ENCODE results near the gene CRPPA. TPM values are rescaled to one million over a fixed set of nuclear protein-coding genes. Genes with fewer than 3 reads are reported as not detected.

The CRPPA gene
- total and polyA plus RNA-seq, 10 of the 15 experiments (the other 5 are each of a cell fraction or from before 2014, with no cell fraction given): not detected

DNA sequence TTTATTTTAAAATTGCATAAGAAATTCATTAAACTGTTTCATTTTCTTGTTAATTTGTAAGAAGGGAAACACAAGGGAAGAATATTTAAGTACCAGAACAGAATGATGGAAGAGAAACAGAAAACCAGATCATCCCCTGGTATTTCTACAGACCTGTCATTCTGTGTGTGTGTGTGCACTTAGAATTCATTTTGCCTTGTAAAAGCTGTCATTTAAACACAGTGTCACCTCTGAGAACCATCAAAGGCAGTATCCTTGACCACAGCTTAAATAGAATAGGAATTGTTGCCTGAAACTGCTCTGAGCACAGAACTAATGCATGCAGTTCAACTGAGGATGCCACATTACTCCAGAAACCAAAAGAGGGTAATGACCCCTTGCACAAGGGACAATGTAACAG, 6.8 kb upstream of the CRPPA start:
- intact Hi-C loops (cut with micrococcal nuclease; ENCODE audit: unreplicated experiment): no loop called here
- no peak overlapping the region for H3K27ac ChIP-seq (ENCODE audit: control insufficient read depth, insufficient read depth)
- no peak overlapping the region for H2AFZ ChIP-seq (ENCODE audit: control insufficient read depth, low read depth, low read length)
- no peak overlapping the region for H3K9ac ChIP-seq (ENCODE audit: control insufficient read depth, insufficient read depth, low read length)
- in situ Hi-C loops (cut with MboI): no loop called here
- ATAC-seq (no peak), FAIRE-seq (no peak), DNase-seq (ENCODE audit: low read depth, low spot score) (no peak)
- no peaks in the 10 kb centered on the region for H3K27me3 ChIP-seq (replicated peaks in 1 of 2; ENCODE audit: control insufficient read depth in 2 of 2, insufficient read depth in 2 of 2, low read length in 1 of 2)
- no peaks in the 10 kb centered on the region for H3K4me1 ChIP-seq (ENCODE audit: control insufficient read depth, insufficient read depth, low read length)
- H3K36me3 ChIP-seq (ENCODE audit: control insufficient read depth in 2 of 2, insufficient read depth in 2 of 2, low read length in 1 of 2): no peaks in the 10 kb centered on the region
- no peaks in the 10 kb centered on the region for H3K79me2 ChIP-seq (ENCODE audit: control insufficient read depth, insufficient read depth, low read length)
- ChIA-PET POLR2A (no interaction called here), CTCF (no interaction called here), RAD21 (ENCODE audit: unreplicated experiment) (no interaction called here), SMC1A (ENCODE audit: uncharacterized antibody, unreplicated experiment) (interaction anchor here (0.6 kb wide), 1 partner anchor 1335 kb away, joined by 3 read pairs; no protein-coding TSS in a partner anchor)
- no peaks in the 10 kb centered on the region for H3K9me3 ChIP-seq (replicated peaks; ENCODE audit: control insufficient read depth, insufficient read depth, low read length)
- TF ChIP-seq RELB (IDR thresholded peaks at IDR 0.05; ENCODE audit: low read depth) (no peak), FOXK2 (IDR thresholded peaks at IDR 0.05) (no peak), GATAD2B (conservative IDR thresholded peaks at IDR 0.05; ENCODE audit: low read depth) (no peak), ZNF207 (IDR thresholded peaks at IDR 0.05; ENCODE audit: borderline replicate concordance) (no peak), SPI1 (IDR thresholded peaks at IDR 0.05; ENCODE audit: borderline replicate concordance, insufficient read depth, low read depth, low read length) (no peak), ZBTB4 (CRISPR knock-in tag; IDR thresholded peaks at IDR 0.05) (no peak), CHD2 (IDR thresholded peaks at IDR 0.05; ENCODE audit: borderline replicate concordance, low read depth, low read length) (no peak), USF1 (IDR thresholded peaks at IDR 0.05; ENCODE audit: borderline replicate concordance, extremely low read length, insufficient read depth, low read depth, low read length) (no peak), ZBED1 (IDR thresholded peaks at IDR 0.05; ENCODE audit: borderline replicate concordance) (no peak), DPF2 (IDR thresholded peaks at IDR 0.05) (no peak), FOS (IDR thresholded peaks at IDR 0.05; ENCODE audit: borderline replicate concordance, extremely low read depth, insufficient read length) (no peak)
- TF ChIP-seq, protein P1, sequence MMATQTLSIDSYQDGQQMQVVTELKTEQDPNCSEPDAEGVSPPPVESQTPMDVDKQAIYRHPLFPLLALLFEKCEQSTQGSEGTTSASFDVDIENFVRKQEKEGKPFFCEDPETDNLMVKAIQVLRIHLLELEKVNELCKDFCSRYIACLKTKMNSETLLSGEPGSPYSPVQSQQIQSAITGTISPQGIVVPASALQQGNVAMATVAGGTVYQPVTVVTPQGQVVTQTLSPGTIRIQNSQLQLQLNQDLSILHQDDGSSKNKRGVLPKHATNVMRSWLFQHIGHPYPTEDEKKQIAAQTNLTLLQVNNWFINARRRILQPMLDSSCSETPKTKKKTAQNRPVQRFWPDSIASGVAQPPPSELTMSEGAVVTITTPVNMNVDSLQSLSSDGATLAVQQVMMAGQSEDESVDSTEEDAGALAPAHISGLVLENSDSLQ (IDR thresholded peaks at IDR 0.05): no peak
- TF ChIP-seq, protein P2, sequence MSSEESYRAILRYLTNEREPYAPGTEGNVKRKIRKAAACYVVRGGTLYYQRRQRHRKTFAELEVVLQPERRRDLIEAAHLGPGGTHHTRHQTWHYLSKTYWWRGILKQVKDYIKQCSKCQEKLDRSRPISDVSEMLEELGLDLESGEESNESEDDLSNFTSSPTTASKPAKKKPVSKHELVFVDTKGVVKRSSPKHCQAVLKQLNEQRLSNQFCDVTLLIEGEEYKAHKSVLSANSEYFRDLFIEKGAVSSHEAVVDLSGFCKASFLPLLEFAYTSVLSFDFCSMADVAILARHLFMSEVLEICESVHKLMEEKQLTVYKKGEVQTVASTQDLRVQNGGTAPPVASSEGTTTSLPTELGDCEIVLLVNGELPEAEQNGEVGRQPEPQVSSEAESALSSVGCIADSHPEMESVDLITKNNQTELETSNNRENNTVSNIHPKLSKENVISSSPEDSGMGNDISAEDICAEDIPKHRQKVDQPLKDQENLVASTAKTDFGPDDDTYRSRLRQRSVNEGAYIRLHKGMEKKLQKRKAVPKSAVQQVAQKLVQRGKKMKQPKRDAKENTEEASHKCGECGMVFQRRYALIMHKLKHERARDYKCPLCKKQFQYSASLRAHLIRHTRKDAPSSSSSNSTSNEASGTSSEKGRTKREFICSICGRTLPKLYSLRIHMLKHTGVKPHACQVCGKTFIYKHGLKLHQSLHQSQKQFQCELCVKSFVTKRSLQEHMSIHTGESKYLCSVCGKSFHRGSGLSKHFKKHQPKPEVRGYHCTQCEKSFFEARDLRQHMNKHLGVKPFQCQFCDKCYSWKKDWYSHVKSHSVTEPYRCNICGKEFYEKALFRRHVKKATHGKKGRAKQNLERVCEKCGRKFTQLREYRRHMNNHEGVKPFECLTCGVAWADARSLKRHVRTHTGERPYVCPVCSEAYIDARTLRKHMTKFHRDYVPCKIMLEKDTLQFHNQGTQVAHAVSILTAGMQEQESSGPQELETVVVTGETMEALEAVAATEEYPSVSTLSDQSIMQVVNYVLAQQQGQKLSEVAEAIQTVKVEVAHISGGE (CRISPR knock-in tag; IDR thresholded peaks at IDR 0.05): no peak
- H3K4me3 ChIP-seq: no peak overlapping the region
- no peaks in the 10 kb centered on the region for H4K20me1 ChIP-seq (ENCODE audit: control insufficient read depth, insufficient read depth)
- no TSS peak for BruUV-seq (replicated peaks)
- H3K4me2 ChIP-seq (ENCODE audit: control insufficient read depth, insufficient read depth): no peak overlapping the region
